Measurements from ENCODE around the gene PALS2. TPM values are rescaled to one million over a fixed set of nuclear protein-coding genes. Genes with fewer than 3 reads are reported as not detected.

The PALS2 gene
- total and polyA plus RNA-seq, 2 of the 13 experiments (the other 11 are each of a cell fraction or from before 2014, with no cell fraction given) = 3.1 to 21.9 TPM

DNA sequence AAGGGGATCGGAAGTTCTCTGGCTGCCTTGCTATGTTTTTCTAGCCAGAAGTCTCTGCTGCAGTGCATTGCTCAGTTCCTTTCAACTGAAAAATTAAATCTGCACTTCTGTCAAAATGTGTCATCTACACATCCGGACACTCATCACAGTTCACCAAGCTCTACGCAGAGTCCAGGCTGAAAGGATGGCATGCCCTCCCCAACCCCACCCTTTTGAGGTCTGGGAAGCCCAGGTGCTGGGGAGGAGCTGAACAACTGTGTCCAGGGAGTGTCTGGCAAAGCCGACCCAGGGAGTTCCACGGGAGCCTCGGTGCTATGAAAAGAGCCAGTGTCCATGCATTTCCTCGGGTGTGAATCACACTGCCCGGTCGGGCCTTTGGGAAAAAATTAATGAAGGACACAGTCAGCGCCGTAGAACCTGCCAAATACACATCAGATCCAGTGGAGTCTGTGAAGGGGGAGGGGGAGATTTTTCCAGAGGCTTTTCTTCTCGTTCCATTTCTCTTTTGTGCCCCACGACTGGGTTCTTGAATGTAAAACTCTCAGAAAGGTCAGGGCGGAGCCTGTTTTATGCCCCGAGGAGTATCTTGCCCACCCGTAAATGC, 757 bp upstream of the PALS2 start:
- ChIA-PET CTCF (ENCODE audit: low intra/inter-chr PET ratio, low total read pairs) (no interaction called here), POLR2A (no interaction called here)
- Histone ChIP-seq H3K36me3 (replicated peaks in 1 of 2; ENCODE audit: control insufficient read depth in 1 of 2, insufficient read depth in 2 of 2, low read length in 2 of 2) (no peaks in the 10 kb centered on the region), H3K9ac (ENCODE audit: insufficient read depth, low read depth, low read length) (peak overlapping the region; percentile 44; the same call in 1 of the 2 replicates), H3K4me2 (ENCODE audit: low read depth, low read length) (peak overlapping the region; percentile 86), H3K27me3 (ENCODE audit: control insufficient read depth in 1 of 2, insufficient read depth in 2 of 2, low read length in 2 of 2) (peaks cover 0 to 29% of the 10 kb centered on the region in 2 experiments; a peak in 4 of 5 replicates), H3K27ac (ENCODE audit: extremely low read length, insufficient read depth, low read length) (no peak overlapping the region), H3K4me3 (replicated peaks in 1 of 3; ENCODE audit: insufficient read depth in 1 of 3, low read depth in 2 of 3, low read length in 3 of 3) (peak overlapping the region; percentile 66 to 85 (median 78)), H2AFZ (ENCODE audit: low read length) (peak overlapping the region; percentile 49), H3K9me3 (ENCODE audit: low read length) (no peaks in the 10 kb centered on the region), H4K20me1 (ENCODE audit: insufficient read depth, low read length) (no peaks in the 10 kb centered on the region; the same call in 1 of the 2 replicates), H3K4me1 (ENCODE audit: insufficient read depth, low read length) (peaks cover 29% of the 10 kb centered on the region), H3K79me2 (ENCODE audit: insufficient read depth, low read length) (peaks cover 24% of the 10 kb centered on the region)
- FAIRE-seq (no peak), DNase-seq (ENCODE audit: low spot score) (peak; percentile 13), ATAC-seq (peak; percentile 46)
- TF ChIP-seq YEATS2 (CRISPR knock-in tag; IDR thresholded peaks at IDR 0.05; ENCODE audit: borderline replicate concordance) (no peak), SNAI1 (CRISPR knock-in tag; IDR thresholded peaks at IDR 0.05; ENCODE audit: borderline replicate concordance) (0 out of 2 replicates have a peak, but pooled peaks have one; percentile 45), NCOA2 (CRISPR knock-in tag; IDR thresholded peaks at IDR 0.05) (0 out of 2 replicates have a peak, but pooled peaks have one; percentile 13), MTF2 (CRISPR knock-in tag; IDR thresholded peaks at IDR 0.05; ENCODE audit: borderline replicate concordance) (peak; percentile 56; the same call in 1 of the 2 replicates), SRSF9 (IDR thresholded peaks at IDR 0.05; ENCODE audit: borderline replicate concordance, insufficient read depth, low read depth, low read length, poor library complexity, severe bottlenecking) (no peak), ZNF333 (CRISPR knock-in tag; IDR thresholded peaks at IDR 0.05; ENCODE audit: borderline replicate concordance) (0 out of 2 replicates have a peak, but pooled peaks have one; percentile 23), HIVEP1 (CRISPR knock-in tag; IDR thresholded peaks at IDR 0.05) (peak; percentile 44; the same call in 1 of the 2 replicates), PHF20 (CRISPR knock-in tag; IDR thresholded peaks at IDR 0.05) (no peak), PHF21A (CRISPR knock-in tag; IDR thresholded peaks at IDR 0.05) (no peak), NCOA5 (CRISPR knock-in tag; IDR thresholded peaks at IDR 0.05) (no peak), XRCC5 (optimal IDR thresholded peaks at IDR 0.05; ENCODE audit: low read length) (no peak), ZNF121 (CRISPR knock-in tag; IDR thresholded peaks at IDR 0.05) (no peak), SMC3 (IDR thresholded peaks at IDR 0.05; ENCODE audit: low read length) (no peak), MAF1 (CRISPR knock-in tag; IDR thresholded peaks at IDR 0.05; ENCODE audit: borderline replicate concordance) (0 out of 2 replicates have a peak, but pooled peaks have one; percentile 42)
- TF ChIP-seq, protein P1, sequence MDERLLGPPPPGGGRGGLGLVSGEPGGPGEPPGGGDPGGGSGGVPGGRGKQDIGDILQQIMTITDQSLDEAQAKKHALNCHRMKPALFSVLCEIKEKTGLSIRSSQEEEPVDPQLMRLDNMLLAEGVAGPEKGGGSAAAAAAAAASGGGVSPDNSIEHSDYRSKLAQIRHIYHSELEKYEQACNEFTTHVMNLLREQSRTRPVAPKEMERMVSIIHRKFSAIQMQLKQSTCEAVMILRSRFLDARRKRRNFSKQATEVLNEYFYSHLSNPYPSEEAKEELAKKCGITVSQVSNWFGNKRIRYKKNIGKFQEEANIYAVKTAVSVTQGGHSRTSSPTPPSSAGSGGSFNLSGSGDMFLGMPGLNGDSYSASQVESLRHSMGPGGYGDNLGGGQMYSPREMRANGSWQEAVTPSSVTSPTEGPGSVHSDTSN (CRISPR knock-in tag; IDR thresholded peaks at IDR 0.05) = no peak
- in situ Hi-C loops (cut with HindIII; ENCODE audit: extremely low pct_ligation_motif_present, low pct_unique_long_range_greater_than_20kb) (no loop called here), intact Hi-C loops (cut with micrococcal nuclease; ENCODE audit: unreplicated experiment) (no loop called here)
- BruUV-seq (replicated peaks) = no TSS peak
- 10% methylated on average over 10 of the region's 16 CpGs for WGBS (ENCODE audit: low lambda C conversion rate)
